HG02678 (cell line): ENCODE measurements around the gene WBP11.
"Not testable (repeated sequence)": the region's sequence is repeated elsewhere in the genome, so short reads cannot be mapped to it uniquely, and the experiment has no call there.

Experiments used
- ATAC-seq: cut with Tn5 transposase; IDR thresholded peaks from one replicate; pipeline ENCODE4 v1.9.1; 2021; ENCODE audit warnings: mild to moderate bottlenecking, moderate library complexity; ENCODE audit not compliant: unreplicated experiment

WBP11 gene

GRCh38 chr12:14773685-14774073 lies 29.6 kb downstream of the WBP11 start:
- peak; percentile 17 for ATAC-seq

- no peak for ATAC-seq
These were observed 30.3 kb downstream of the WBP11 start for GRCh38 chr12:14772946-14773345.

- ATAC-seq, result no peak
These were observed 31.6 kb downstream of the WBP11 start for GRCh38 chr12:14771651-14772137.

- peak; percentile 27 for ATAC-seq
These were observed 32.5 kb downstream of the WBP11 start for GRCh38 chr12:14770496-14771461.

GRCh38 chr12:14769969-14770495 lies 33.2 kb downstream of the WBP11 start:
- peak; percentile 42 for ATAC-seq

GRCh38 chr12:14769466-14769968 lies 33.8 kb downstream of the WBP11 start:
- ATAC-seq, result no peak

- ATAC-seq, result no peak
These were observed 34.4 kb downstream of the WBP11 start for GRCh38 chr12:14768823-14769405.

GRCh38 chr12:14767617-14768016 lies 35.7 kb downstream of the WBP11 start:
- ATAC-seq, result no peak

GRCh38 chr12:14766649-14767215 lies 36.5 kb downstream of the WBP11 start:
- ATAC-seq, result no peak

GRCh38 chr12:14766020-14766419 lies 37.3 kb downstream of the WBP11 start:
- ATAC-seq, result not testable (repeated sequence)

GRCh38 chr12:14765398-14765797 lies 37.9 kb downstream of the WBP11 start:
- no peak for ATAC-seq

GRCh38 chr12:14759711-14760280 lies 43.5 kb downstream of the WBP11 start:
- ATAC-seq, result not testable (repeated sequence)

GRCh38 chr12:14756334-14757143 lies 46.7 kb downstream of the WBP11 start:
- ATAC-seq, result no peak

GRCh38 chr12:14751986-14752385 lies 51.3 kb downstream of the WBP11 start:
- no peak for ATAC-seq

GRCh38 chr12:14743061-14743460 lies 60.2 kb downstream of the WBP11 start:
- no peak for ATAC-seq

- ATAC-seq, result no peak
These were observed 61.3 kb downstream of the WBP11 start for GRCh38 chr12:14741942-14742341.

- no peak for ATAC-seq
These were observed 62.1 kb downstream of the WBP11 start for GRCh38 chr12:14741153-14741552.

- not testable (repeated sequence) for ATAC-seq
These were observed 66.8 kb downstream of the WBP11 start for GRCh38 chr12:14736441-14736840.
